Transverse colon (tissue), 4 donors: ENCODE measurements around the gene CD9.

Experiments
- POLR2AphosphoS5 ChIP-seq, 3 donors: sonication (generic); formaldehyde crosslinking; IDR thresholded peaks; one replicate each; pipeline ENCODE4 v1.6.1; 2016; ENCODE audit warnings: antibody characterized with exemption in 3 of 3
- TF ChIP-seq, protein P1 (sequence below), 5 experiments: fragments of 200-600 bp in 3 of 5; fragments of 450-650 bp in 2 of 5; sonication (generic) in 3 of 5; IDR thresholded peaks; 1 replicate in 2 of 5; 2 replicates in 3 of 5; pipeline ENCODE4 v1.5.1; 2016 to 2017; ENCODE audit warnings: antibody characterized with exemption in 5 of 5, inconsistent platforms in 3 of 5, mild to moderate bottlenecking in 2 of 5, moderate library complexity in 1 of 5

DNA sequence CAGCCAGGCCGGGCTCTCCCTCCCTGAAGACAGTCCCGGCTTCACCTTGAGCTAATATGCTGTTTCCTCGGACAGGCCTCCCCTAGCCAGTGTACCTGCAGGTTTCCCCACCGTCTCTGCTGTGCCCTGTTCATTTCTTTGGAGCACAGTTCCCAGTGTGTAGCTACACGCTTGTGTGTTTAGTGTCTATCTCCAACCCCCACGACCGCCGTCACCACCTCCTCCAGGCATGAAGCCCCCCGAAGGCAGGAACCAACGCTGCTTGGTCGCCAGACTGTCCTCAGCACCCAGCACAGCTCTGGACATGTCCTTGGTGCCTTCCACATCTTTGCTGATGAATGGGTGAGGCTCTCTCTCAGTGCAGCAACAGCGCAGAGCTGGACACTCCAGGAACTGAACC, 84.1 kb downstream of the CD9 start:
- TF ChIP-seq POLR2AphosphoS5 (IDR thresholded peaks at IDR 0.05): no peak
- TF ChIP-seq, protein P1, sequence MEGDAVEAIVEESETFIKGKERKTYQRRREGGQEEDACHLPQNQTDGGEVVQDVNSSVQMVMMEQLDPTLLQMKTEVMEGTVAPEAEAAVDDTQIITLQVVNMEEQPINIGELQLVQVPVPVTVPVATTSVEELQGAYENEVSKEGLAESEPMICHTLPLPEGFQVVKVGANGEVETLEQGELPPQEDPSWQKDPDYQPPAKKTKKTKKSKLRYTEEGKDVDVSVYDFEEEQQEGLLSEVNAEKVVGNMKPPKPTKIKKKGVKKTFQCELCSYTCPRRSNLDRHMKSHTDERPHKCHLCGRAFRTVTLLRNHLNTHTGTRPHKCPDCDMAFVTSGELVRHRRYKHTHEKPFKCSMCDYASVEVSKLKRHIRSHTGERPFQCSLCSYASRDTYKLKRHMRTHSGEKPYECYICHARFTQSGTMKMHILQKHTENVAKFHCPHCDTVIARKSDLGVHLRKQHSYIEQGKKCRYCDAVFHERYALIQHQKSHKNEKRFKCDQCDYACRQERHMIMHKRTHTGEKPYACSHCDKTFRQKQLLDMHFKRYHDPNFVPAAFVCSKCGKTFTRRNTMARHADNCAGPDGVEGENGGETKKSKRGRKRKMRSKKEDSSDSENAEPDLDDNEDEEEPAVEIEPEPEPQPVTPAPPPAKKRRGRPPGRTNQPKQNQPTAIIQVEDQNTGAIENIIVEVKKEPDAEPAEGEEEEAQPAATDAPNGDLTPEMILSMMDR (IDR thresholded peaks at IDR 0.05): no peak
